Measurements from ENCODE around the gene INPP5D. TPM values are rescaled to one million over a fixed set of nuclear protein-coding genes. Genes with fewer than 3 reads are reported as not detected.
"Not testable (repeated sequence)": the region's sequence is repeated elsewhere in the genome, so short reads cannot be mapped to it uniquely, and the experiment has no call there.

The INPP5D gene
- total RNA-seq, 2 experiments from 2014 or later, result 50.9 to 51.0 TPM

DNA sequence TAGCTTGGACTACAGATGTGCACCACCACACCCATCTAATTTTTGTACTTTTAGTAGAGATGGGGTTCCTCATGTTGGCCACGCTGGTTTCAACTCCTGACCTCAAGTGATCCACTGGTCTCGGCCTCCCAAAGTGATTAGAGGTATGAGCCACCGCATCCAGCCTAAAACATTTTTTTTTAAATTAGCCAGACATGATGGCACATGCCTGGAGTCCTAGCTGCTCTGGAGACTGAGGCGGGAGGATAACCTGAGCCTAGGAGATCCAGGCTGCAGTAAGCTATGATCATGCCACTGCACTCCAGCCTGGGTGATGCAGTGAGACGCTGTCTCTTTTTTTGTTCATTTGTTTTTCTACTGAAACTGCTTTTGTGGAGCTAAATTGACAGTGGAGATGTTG lies 126.7 kb downstream of the INPP5D start:
- peaks cover 51% of the 10 kb centered on the region for H3K36me3 Mint-ChIP-seq (ENCODE audit: low read depth)
- no peaks in the 10 kb centered on the region for H3K4me1 Mint-ChIP-seq (ENCODE audit: low read depth)
- H3K27me3 Mint-ChIP-seq (ENCODE audit: low read depth), result no peaks in the 10 kb centered on the region
- DNase-seq, result no peak
- intact Hi-C loops (cut with micrococcal nuclease), result no loop called here
- H3K9me3 Mint-ChIP-seq, result no peaks in the 10 kb centered on the region
- peak overlapping the region; percentile 27 for H3K27ac Mint-ChIP-seq
- CTCF ChIA-PET, result interaction anchor here (0.9 kb wide), 1 partner anchor 56 kb away, joined by 3 read pairs; no protein-coding TSS in a partner anchor
- no peak overlapping the region for H3K4me3 Mint-ChIP-seq

GRCh38 chr2:233189025-233189424 lies 128.9 kb downstream of the INPP5D start:
- Mint-ChIP-seq H3K9me3 (no peaks in the 10 kb centered on the region), H3K27ac (peak overlapping the region; percentile 66), H3K4me3 (no peak overlapping the region), H3K27me3 (ENCODE audit: low read depth) (no peaks in the 10 kb centered on the region), H3K36me3 (ENCODE audit: low read depth) (peaks cover 41% of the 10 kb centered on the region), H3K4me1 (ENCODE audit: low read depth) (no peaks in the 10 kb centered on the region)
- no peak for DNase-seq
- CTCF ChIA-PET, result interaction anchor here (0.6 to 1.2 kb wide), 2 partner anchors 35 to 67 kb away, joined by 3 read pairs; no protein-coding TSS in a partner anchor
- intact Hi-C loops (cut with micrococcal nuclease), result no loop called here

GRCh38 chr2:233191016-233191415 lies 130.9 kb downstream of the INPP5D start:
- H3K27me3 Mint-ChIP-seq (ENCODE audit: low read depth); H3K4me3 Mint-ChIP-seq; H3K4me1 Mint-ChIP-seq (ENCODE audit: low read depth); H3K9me3 Mint-ChIP-seq; DNase-seq; intact Hi-C loops (cut with micrococcal nuclease); CTCF ChIA-PET: not testable (repeated sequence)
- H3K27ac Mint-ChIP-seq, result peak overlapping the region; percentile 10
- peaks cover 37% of the 10 kb centered on the region for H3K36me3 Mint-ChIP-seq (ENCODE audit: low read depth)

DNA sequence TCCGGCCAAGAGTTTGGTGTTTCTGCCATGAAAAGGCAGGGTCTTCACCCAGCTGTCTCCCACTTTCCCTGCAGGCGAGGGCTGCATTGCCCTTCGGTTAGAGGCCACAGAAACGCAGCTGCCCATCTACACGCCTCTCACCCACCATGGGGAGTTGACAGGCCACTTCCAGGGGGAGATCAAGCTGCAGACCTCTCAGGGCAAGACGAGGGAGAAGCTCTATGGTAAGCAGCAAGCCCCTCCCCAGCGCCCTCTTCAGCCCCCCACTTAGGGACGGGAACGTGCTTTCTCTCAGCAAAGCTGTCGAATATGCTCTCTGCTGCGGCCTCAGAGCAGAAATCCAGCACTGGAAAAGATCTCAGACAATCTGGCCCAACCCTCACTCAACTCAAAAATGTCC lies 133.6 kb downstream of the INPP5D start:
- no peak overlapping the region for H3K27ac Mint-ChIP-seq
- no peaks in the 10 kb centered on the region for H3K27me3 Mint-ChIP-seq (ENCODE audit: low read depth)
- H3K36me3 Mint-ChIP-seq (ENCODE audit: low read depth), result peaks cover 43% of the 10 kb centered on the region
- no peak for DNase-seq
- intact Hi-C loops (cut with micrococcal nuclease), result no loop called here
- H3K4me3 Mint-ChIP-seq, result no peak overlapping the region
- H3K4me1 Mint-ChIP-seq (ENCODE audit: low read depth), result no peaks in the 10 kb centered on the region
- CTCF ChIA-PET, result no interaction called here
- H3K9me3 Mint-ChIP-seq, result no peaks in the 10 kb centered on the region

DNA sequence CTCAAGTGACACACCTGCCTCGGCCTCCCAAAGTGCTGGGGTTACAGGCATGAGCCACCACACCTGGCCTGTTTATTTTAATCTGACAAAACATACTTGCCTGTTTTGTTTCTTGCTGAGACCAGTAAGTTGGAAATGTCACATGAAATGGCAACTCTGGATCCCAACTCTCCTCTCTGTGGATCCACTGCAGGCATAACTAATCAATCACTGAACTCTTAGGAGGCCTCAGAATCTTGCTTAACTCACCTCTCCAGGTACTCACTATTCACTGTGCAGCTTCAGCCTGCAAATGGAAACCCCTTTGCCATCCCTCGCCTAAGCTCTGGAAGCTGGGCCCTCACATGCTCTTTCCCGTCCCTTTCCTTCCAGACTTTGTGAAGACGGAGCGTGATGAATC lies 134.9 kb downstream of the INPP5D start:
- Mint-ChIP-seq H3K27ac (no peak overlapping the region), H3K4me3 (no peak overlapping the region), H3K36me3 (ENCODE audit: low read depth) (peaks cover 42% of the 10 kb centered on the region), H3K4me1 (ENCODE audit: low read depth) (no peaks in the 10 kb centered on the region), H3K9me3 (no peaks in the 10 kb centered on the region), H3K27me3 (ENCODE audit: low read depth) (no peaks in the 10 kb centered on the region)
- intact Hi-C loops (cut with micrococcal nuclease), result no loop called here
- CTCF ChIA-PET, result interaction anchor here (1.1 kb wide), 1 partner anchor 35 kb away, joined by 4 read pairs; no protein-coding TSS in a partner anchor
- no peak for DNase-seq

DNA sequence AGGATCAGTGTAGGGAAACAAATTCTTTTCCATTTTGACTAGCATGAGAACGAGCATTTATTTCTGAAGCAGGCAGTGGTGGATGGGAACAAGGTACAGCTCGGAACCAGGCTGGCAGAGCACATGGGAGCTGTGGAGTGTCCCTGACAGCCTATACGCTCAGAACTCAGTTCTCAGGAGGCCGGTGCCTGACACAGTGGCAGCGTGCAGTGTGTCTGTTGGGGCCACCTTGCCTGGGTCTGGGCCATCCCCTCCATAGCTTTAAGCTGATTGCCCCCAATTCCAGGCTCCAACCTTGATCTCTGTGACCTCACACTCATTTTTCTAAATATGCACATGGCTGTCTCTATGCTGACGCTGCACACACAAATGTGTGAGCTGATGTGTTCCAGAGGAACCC lies 136.9 kb downstream of the INPP5D start:
- Mint-ChIP-seq H3K4me1 (ENCODE audit: low read depth) (no peaks in the 10 kb centered on the region), H3K27me3 (ENCODE audit: low read depth) (no peaks in the 10 kb centered on the region), H3K27ac (no peak overlapping the region), H3K36me3 (ENCODE audit: low read depth) (peaks cover 48% of the 10 kb centered on the region), H3K9me3 (no peaks in the 10 kb centered on the region), H3K4me3 (no peak overlapping the region)
- intact Hi-C loops (cut with micrococcal nuclease), result no loop called here
- DNase-seq, result no peak
- CTCF ChIA-PET, result no interaction called here

DNA sequence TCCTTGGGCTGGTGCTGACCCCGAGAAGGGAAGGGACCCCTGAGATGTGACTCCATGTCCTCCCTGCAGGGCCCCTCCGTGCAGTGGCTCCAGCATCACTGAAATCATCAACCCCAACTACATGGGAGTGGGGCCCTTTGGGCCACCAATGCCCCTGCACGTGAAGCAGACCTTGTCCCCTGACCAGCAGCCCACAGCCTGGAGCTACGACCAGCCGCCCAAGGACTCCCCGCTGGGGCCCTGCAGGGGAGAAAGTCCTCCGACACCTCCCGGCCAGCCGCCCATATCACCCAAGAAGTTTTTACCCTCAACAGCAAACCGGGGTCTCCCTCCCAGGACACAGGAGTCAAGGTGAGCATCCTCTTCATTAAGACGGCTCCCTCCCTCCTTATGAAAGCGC lies 137.9 kb downstream of the INPP5D start:
- CTCF ChIA-PET, result interaction anchor here (0.7 kb wide), 1 partner anchor 316 kb away, joined by 3 read pairs; no protein-coding TSS in a partner anchor

DNA sequence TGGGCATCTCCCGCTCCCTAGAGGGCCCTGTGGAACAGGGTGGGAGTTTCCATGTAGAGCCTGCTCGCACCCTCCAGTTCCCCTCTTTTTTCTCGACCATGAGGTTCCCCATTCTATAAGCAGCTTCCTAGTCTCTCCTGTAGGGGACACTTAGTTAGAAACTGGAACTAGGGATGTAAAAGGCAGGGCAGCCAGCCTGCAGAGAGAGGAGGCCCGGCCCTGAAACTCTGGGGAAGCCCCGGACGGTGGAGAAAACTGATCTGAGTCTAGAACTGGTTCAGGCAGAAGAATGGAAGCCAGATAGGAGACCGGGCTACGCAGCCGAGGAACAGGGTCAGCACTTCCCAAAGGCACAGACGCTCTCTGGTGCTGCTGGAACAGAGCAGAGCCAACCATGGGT lies 139.7 kb downstream of the INPP5D start:
- Mint-ChIP-seq H3K9me3 (peaks cover 8% of the 10 kb centered on the region), H3K36me3 (ENCODE audit: low read depth) (peaks cover 65% of the 10 kb centered on the region), H3K27ac (peak overlapping the region; percentile 20), H3K4me1 (ENCODE audit: low read depth) (peaks cover 2% of the 10 kb centered on the region), H3K27me3 (ENCODE audit: low read depth) (no peaks in the 10 kb centered on the region), H3K4me3 (no peak overlapping the region)
- intact Hi-C loops (cut with micrococcal nuclease), result no loop called here
- CTCF ChIA-PET, result no interaction called here
- DNase-seq, result no peak

More for the DNA sequence above, 137.9 kb downstream of the INPP5D start:
- no peak for DNase-seq
- peaks cover 7% of the 10 kb centered on the region for H3K9me3 Mint-ChIP-seq
- no peaks in the 10 kb centered on the region for H3K4me1 Mint-ChIP-seq (ENCODE audit: low read depth)
- H3K27me3 Mint-ChIP-seq (ENCODE audit: low read depth), result no peaks in the 10 kb centered on the region
- H3K4me3 Mint-ChIP-seq, result no peak overlapping the region
- intact Hi-C loops (cut with micrococcal nuclease), result no loop called here
- H3K36me3 Mint-ChIP-seq (ENCODE audit: low read depth), result peaks cover 57% of the 10 kb centered on the region
- H3K27ac Mint-ChIP-seq, result no peak overlapping the region

GRCh38 chr2:233200790-233201189 lies 140.6 kb downstream of the INPP5D start:
- H3K9me3 Mint-ChIP-seq; intact Hi-C loops (cut with micrococcal nuclease); H3K27me3 Mint-ChIP-seq (ENCODE audit: low read depth); H3K4me3 Mint-ChIP-seq; H3K27ac Mint-ChIP-seq; H3K4me1 Mint-ChIP-seq (ENCODE audit: low read depth); DNase-seq: not testable (repeated sequence)
- CTCF ChIA-PET, result interaction anchor here (0.6 to 1.3 kb wide), 2 partner anchors 26 to 49 kb away, joined by 3 read pairs; no protein-coding TSS in a partner anchor
- H3K36me3 Mint-ChIP-seq (ENCODE audit: low read depth), result peaks cover 61% of the 10 kb centered on the region

DNA sequence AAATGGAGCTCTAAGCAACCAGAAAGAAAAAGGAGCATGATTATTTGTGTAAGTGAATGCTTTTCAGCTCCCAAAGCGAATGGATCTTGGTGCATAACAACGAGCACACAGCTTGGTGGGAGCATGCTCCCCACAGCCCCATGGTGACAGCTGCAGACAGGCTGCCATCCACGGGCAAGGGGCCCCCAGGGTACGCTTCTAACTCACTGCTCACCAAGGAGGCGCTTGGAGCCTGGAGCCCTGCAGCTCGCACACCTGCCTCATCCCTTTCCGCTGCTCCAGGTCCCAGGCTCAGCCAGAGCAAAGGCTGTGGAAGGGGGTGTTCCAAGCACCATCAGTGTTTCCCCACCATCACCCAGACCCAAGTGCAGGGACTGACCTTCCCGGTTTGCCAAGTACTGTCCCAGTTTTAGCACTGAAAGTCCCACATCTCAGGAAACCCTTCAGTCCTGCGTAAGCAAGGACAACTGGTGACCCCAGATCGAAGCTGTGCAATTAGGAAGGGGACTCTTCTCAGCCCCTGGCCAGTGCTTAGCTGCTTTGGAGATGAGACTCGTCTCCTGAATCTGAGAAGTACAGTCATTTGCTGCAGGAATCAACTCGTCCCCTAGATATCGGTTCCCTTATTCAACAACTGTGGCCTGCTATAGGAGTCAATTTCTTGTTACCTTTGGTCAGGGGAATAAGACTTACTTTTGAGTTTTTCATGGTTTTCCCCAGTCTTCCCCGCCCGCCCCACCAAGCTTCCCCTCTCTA lies 141.3 kb downstream of the INPP5D start:
- Mint-ChIP-seq H3K36me3 (ENCODE audit: low read depth) (peaks cover 58% of the 10 kb centered on the region), H3K4me1 (ENCODE audit: low read depth) (peaks cover 2% of the 10 kb centered on the region), H3K4me3 (no peak overlapping the region), H3K27me3 (ENCODE audit: low read depth) (no peaks in the 10 kb centered on the region), H3K9me3 (peaks cover 8% of the 10 kb centered on the region), H3K27ac (no peak overlapping the region)
- intact Hi-C loops (cut with micrococcal nuclease), result no loop called here
- DNase-seq, result no peak
- CTCF ChIA-PET, result interaction anchor here (0.6 to 1.3 kb wide), 2 partner anchors 27 to 49 kb away, joined by 3 read pairs; no protein-coding TSS in a partner anchor

- Mint-ChIP-seq H3K27ac (no peak overlapping the region), H3K9me3 (peaks cover 8% of the 10 kb centered on the region), H3K36me3 (ENCODE audit: low read depth) (peaks cover 49% of the 10 kb centered on the region), H3K4me1 (ENCODE audit: low read depth) (peaks cover 2% of the 10 kb centered on the region), H3K4me3 (no peak overlapping the region), H3K27me3 (ENCODE audit: low read depth) (no peaks in the 10 kb centered on the region)
- intact Hi-C loops (cut with micrococcal nuclease), result no loop called here
- CTCF ChIA-PET, result no interaction called here
- no peak for DNase-seq
These were observed 142.4 kb downstream of the INPP5D start for GRCh38 chr2:233202531-233202944.

- intact Hi-C loops (cut with micrococcal nuclease), result no loop called here
- Mint-ChIP-seq H3K27me3 (ENCODE audit: low read depth) (no peaks in the 10 kb centered on the region), H3K4me1 (ENCODE audit: low read depth) (peaks cover 2% of the 10 kb centered on the region), H3K9me3 (peaks cover 8% of the 10 kb centered on the region), H3K27ac (peak overlapping the region; percentile 30), H3K4me3 (no peak overlapping the region), H3K36me3 (ENCODE audit: low read depth) (peaks cover 46% of the 10 kb centered on the region)
- CTCF ChIA-PET, result no interaction called here
- no peak for DNase-seq
These were observed 142.9 kb downstream of the INPP5D start for GRCh38 chr2:233203060-233203459.

DNA sequence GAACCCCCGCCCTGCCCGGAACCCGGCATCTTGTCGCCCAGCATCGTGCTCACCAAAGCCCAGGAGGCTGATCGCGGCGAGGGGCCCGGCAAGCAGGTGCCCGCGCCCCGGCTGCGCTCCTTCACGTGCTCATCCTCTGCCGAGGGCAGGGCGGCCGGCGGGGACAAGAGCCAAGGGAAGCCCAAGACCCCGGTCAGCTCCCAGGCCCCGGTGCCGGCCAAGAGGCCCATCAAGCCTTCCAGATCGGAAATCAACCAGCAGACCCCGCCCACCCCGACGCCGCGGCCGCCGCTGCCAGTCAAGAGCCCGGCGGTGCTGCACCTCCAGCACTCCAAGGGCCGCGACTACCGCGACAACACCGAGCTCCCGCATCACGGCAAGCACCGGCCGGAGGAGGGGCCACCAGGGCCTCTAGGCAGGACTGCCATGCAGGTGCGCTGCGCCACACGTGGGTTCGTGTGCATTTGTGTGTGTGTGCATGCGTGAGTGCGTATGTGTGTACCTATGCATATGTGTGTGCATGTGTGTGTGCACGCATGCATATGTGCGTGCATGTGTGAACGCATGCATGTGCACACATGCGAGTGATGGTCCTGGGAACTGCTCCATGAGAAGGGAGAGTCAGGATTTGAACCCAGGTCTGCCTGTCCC lies 144.3 kb downstream of the INPP5D start:
- Mint-ChIP-seq H3K4me3 (no peak overlapping the region), H3K27ac (no peak overlapping the region), H3K9me3 (peaks cover 8% of the 10 kb centered on the region), H3K36me3 (ENCODE audit: low read depth) (peaks cover 44% of the 10 kb centered on the region), H3K27me3 (ENCODE audit: low read depth) (no peaks in the 10 kb centered on the region), H3K4me1 (ENCODE audit: low read depth) (peaks cover 6% of the 10 kb centered on the region)
- CTCF ChIA-PET, result no interaction called here
- DNase-seq, result no peak
- intact Hi-C loops (cut with micrococcal nuclease), result no loop called here

Data from activated naive CD4-positive, alpha-beta T cell treated with anti-CD3 and anti-CD28 coated beads for 36 hours (primary cell).